Mesodermal cell (in vitro differentiated cells): ENCODE data around the gene RPTOR.

Experiments used
- H3K27ac ChIP-seq: 2 replicates; pipeline ENCODE4 v1.7.0; 2013; ENCODE audit warnings: mild to moderate bottlenecking, low read depth, low read length, moderate library complexity; ENCODE audit not compliant: severe bottlenecking
- H3K36me3 ChIP-seq: 2 replicates; pipeline ENCODE4 v1.7.1; 2013; ENCODE audit warnings: mild to moderate bottlenecking, low read length, moderate library complexity; ENCODE audit not compliant: control insufficient read depth, insufficient read depth
- H3K4me1 ChIP-seq: one replicate; pipeline ENCODE4 v1.7.1; 2013; ENCODE audit warnings: mild to moderate bottlenecking, low read length; ENCODE audit not compliant: insufficient read depth, control insufficient read depth, poor library complexity, severe bottlenecking
- H3K4me3 ChIP-seq: 2 replicates; pipeline ENCODE4 v1.7.0; 2013; ENCODE audit warnings: low read length, control low read depth, mild to moderate bottlenecking; ENCODE audit not compliant: insufficient read depth, poor library complexity, severe bottlenecking; ENCODE audit errors: extremely low read depth
- H3K9me3 ChIP-seq: 2 replicates; pipeline ENCODE4 v1.7.1; 2013; ENCODE audit warnings: mild to moderate bottlenecking, low read length, moderate library complexity; ENCODE audit not compliant: control insufficient read depth
- WGBS, 2 experiments: methylation state at CpG; one replicate each; pipeline ENCODE4 v1.1.5; 2013; ENCODE audit warnings: missing lambda C conversion rate in 2 of 2; ENCODE audit not compliant: insufficient coverage in 2 of 2; 5-methylcytosine and 5-hydroxymethylcytosine counted together

The RPTOR gene

GRCh38 chr17:80847496-80848230 lies 303.0 kb downstream of the RPTOR start:
- 93 to 96% methylated on average over 26 to 28 of the region's 28 CpGs for WGBS, 2 experiments
- Histone ChIP-seq H3K4me1 (no peaks in the 10 kb centered on the region), H3K9me3 (no peaks in the 10 kb centered on the region)

GRCh38 chr17:80848449-80849102 lies 303.9 kb downstream of the RPTOR start:
- Histone ChIP-seq H3K4me3 (no peak overlapping the region), H3K4me1 (no peaks in the 10 kb centered on the region), H3K27ac (no peak overlapping the region), H3K36me3 (peaks cover 9% of the 10 kb centered on the region), H3K9me3 (no peaks in the 10 kb centered on the region)
- 95 to 97% methylated on average over 15 to 17 of the region's 21 CpGs for WGBS, 2 experiments

More at GRCh38 chr17:80847496-80848230, 303.0 kb downstream of the RPTOR start:
- no peak overlapping the region for H3K4me3 ChIP-seq
- no peak overlapping the region for H3K27ac ChIP-seq
- peaks cover 9% of the 10 kb centered on the region for H3K36me3 ChIP-seq

GRCh38 chr17:80849119-80849518 lies 304.5 kb downstream of the RPTOR start:
- Histone ChIP-seq H3K4me1 (no peaks in the 10 kb centered on the region), H3K36me3 (peaks cover 9% of the 10 kb centered on the region), H3K27ac (no peak overlapping the region), H3K4me3 (no peak overlapping the region), H3K9me3 (no peaks in the 10 kb centered on the region)
- WGBS, 2 experiments = 95 to 97% methylated on average over 6 to 9 of the region's 12 CpGs

GRCh38 chr17:80850109-80850508 lies 305.5 kb downstream of the RPTOR start:
- no peak overlapping the region for H3K27ac ChIP-seq
- no peak overlapping the region for H3K4me3 ChIP-seq
- no peaks in the 10 kb centered on the region for H3K9me3 ChIP-seq
- H3K36me3 ChIP-seq = peaks cover 9% of the 10 kb centered on the region
- no peaks in the 10 kb centered on the region for H3K4me1 ChIP-seq
- 94 to 95% methylated on average over 9 of the region's 9 CpGs for WGBS, 2 experiments

- Histone ChIP-seq H3K36me3 (peaks cover 14% of the 10 kb centered on the region), H3K9me3 (no peaks in the 10 kb centered on the region), H3K27ac (no peak overlapping the region), H3K4me1 (peaks cover 5% of the 10 kb centered on the region), H3K4me3 (no peak overlapping the region)
- WGBS, 2 experiments = 82 to 83% methylated on average over 6 of the region's 6 CpGs
Measured at GRCh38 chr17:80850817-80851216, 306.2 kb downstream of the RPTOR start.

- no peak overlapping the region for H3K27ac ChIP-seq
- H3K4me1 ChIP-seq = peaks cover 10% of the 10 kb centered on the region
- H3K4me3 ChIP-seq = no peak overlapping the region
- H3K36me3 ChIP-seq = peaks cover 15% of the 10 kb centered on the region
- H3K9me3 ChIP-seq = no peaks in the 10 kb centered on the region
- 92 to 94% methylated on average over 10 to 15 of the region's 17 CpGs for WGBS, 2 experiments
Measured at GRCh38 chr17:80851277-80851925, 306.8 kb downstream of the RPTOR start.

- Histone ChIP-seq H3K4me3 (no peak overlapping the region), H3K27ac (no peak overlapping the region), H3K4me1 (peaks cover 20% of the 10 kb centered on the region), H3K36me3 (peaks cover 12% of the 10 kb centered on the region), H3K9me3 (no peaks in the 10 kb centered on the region)
- WGBS, 2 experiments = 90 to 91% methylated on average over 11 of the region's 11 CpGs
Measured at GRCh38 chr17:80852476-80853015, 307.9 kb downstream of the RPTOR start.

GRCh38 chr17:80853076-80853475 lies 308.4 kb downstream of the RPTOR start:
- Histone ChIP-seq H3K9me3 (no peaks in the 10 kb centered on the region), H3K4me1 (peaks cover 20% of the 10 kb centered on the region), H3K4me3 (no peak overlapping the region), H3K27ac (no peak overlapping the region), H3K36me3 (peaks cover 13% of the 10 kb centered on the region)
- WGBS, 2 experiments = 69 to 79% methylated on average over 13 to 15 of the region's 16 CpGs

- Histone ChIP-seq H3K9me3 (no peaks in the 10 kb centered on the region), H3K4me3 (no peak overlapping the region), H3K4me1 (peaks cover 31% of the 10 kb centered on the region), H3K36me3 (peaks cover 15% of the 10 kb centered on the region), H3K27ac (no peak overlapping the region)
- 87 to 94% methylated on average over 7 to 9 of the region's 10 CpGs for WGBS, 2 experiments
Measured at GRCh38 chr17:80854220-80854619, 309.6 kb downstream of the RPTOR start.

- Histone ChIP-seq H3K27ac (no peak overlapping the region), H3K36me3 (peaks cover 15% of the 10 kb centered on the region), H3K4me3 (no peak overlapping the region), H3K4me1 (peaks cover 31% of the 10 kb centered on the region), H3K9me3 (no peaks in the 10 kb centered on the region)
- 95% methylated on average over 21 to 22 of the region's 23 CpGs for WGBS, 2 experiments
Measured at GRCh38 chr17:80855196-80855947, 310.7 kb downstream of the RPTOR start.
